ENCODE results near the gene TRIM73.
"Not testable (repeated sequence)": the region's sequence is repeated elsewhere in the genome, so short reads cannot be mapped to it uniquely, and the experiment has no call there.

GRCh38 chr7:75414204-75414603 is 18.8 kb downstream of the TRIM73 start:
- not testable (repeated sequence) for TF ChIP-seq CTCF, EP300 (IDR thresholded peaks at IDR 0.05)
